ENCODE measurements around the gene MDGA2. TPM values are rescaled to one million over a fixed set of nuclear protein-coding genes. Genes with fewer than 3 reads are reported as not detected.

Gene MDGA2
- total RNA-seq, 1 donor from 2014 or later, result 0.17 TPM

DNA sequence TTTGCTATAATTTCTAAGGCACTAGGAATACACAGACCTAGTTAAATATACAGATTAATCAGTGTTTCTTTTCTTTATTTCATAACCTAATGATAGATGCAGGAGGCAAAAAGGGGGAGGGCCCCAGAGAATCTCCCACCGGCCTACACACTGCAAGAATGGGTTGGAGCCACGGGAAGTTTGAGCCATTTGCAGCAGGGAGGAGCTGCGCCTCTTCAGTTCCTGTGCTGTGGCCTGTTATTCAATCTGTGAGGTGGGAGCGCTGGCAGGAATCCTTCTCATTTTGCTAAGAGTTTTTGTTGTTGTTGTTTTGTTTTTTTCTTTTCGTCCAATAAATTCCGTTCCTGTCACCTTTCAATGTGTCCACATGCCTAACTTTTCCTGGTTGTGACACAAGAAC lies 772.6 kb downstream of the MDGA2 start:
- DNase-seq (ENCODE audit: low spot score), result no peak
- H3K27ac Mint-ChIP-seq (ENCODE audit: unreplicated experiment), result no peak overlapping the region

DNA sequence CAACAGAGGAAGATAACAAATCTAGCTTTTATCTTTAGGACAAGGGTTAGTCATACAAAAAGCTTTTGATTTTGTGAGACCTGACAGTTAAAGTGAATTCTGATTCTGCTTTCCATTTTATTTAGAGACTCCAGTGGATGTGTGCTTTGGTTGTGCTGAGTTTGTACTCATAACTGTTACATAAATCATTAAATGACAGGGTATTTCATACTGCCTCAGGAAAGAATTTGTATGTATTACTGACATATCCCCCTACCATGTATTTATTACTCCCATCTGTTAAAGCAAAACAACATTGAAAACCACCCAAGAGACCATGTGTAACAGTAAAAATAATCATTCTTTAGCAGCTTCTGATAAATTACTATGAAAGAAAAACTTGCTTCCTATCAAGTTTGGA lies 780.9 kb downstream of the MDGA2 start:
- TF ChIP-seq, protein P1, sequence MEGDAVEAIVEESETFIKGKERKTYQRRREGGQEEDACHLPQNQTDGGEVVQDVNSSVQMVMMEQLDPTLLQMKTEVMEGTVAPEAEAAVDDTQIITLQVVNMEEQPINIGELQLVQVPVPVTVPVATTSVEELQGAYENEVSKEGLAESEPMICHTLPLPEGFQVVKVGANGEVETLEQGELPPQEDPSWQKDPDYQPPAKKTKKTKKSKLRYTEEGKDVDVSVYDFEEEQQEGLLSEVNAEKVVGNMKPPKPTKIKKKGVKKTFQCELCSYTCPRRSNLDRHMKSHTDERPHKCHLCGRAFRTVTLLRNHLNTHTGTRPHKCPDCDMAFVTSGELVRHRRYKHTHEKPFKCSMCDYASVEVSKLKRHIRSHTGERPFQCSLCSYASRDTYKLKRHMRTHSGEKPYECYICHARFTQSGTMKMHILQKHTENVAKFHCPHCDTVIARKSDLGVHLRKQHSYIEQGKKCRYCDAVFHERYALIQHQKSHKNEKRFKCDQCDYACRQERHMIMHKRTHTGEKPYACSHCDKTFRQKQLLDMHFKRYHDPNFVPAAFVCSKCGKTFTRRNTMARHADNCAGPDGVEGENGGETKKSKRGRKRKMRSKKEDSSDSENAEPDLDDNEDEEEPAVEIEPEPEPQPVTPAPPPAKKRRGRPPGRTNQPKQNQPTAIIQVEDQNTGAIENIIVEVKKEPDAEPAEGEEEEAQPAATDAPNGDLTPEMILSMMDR (IDR thresholded peaks at IDR 0.05), result no peak

More for the DNA sequence above, 772.6 kb downstream of the MDGA2 start:
- H3K36me3 Mint-ChIP-seq (ENCODE audit: low read depth), result no peaks in the 10 kb centered on the region
- no peaks in the 10 kb centered on the region for H3K9me3 Mint-ChIP-seq (ENCODE audit: low read depth)
- peaks cover 2% of the 10 kb centered on the region for H3K27me3 Mint-ChIP-seq (ENCODE audit: low read depth)
- H3K4me1 Mint-ChIP-seq (ENCODE audit: low read depth), result no peaks in the 10 kb centered on the region
- TF ChIP-seq, protein P1 (IDR thresholded peaks at IDR 0.05), result no peak
- no peak overlapping the region for H3K4me3 Mint-ChIP-seq (ENCODE audit: unreplicated experiment)

DNA sequence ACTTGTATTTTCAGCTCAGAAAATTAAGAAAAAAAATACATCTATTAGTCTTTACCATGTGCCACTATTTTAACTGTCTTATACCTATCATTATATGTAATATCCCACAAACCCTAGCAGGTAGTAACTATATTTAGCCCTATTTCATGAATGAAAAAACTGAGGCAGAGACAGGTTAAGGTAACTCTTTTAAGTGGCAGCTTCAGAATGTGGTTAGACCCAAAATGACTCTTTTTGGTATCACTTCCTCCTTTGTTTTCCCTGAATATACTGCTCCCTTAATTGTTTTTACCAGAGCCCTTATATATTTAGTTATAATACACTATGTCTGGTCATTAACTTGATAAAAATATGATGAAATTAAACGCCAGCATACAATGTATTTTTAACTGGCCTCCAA lies 788.3 kb downstream of the MDGA2 start:
- H3K27ac Mint-ChIP-seq (ENCODE audit: unreplicated experiment), result no peak overlapping the region
- H3K9me3 Mint-ChIP-seq (ENCODE audit: low read depth), result no peaks in the 10 kb centered on the region
- TF ChIP-seq, protein P1 (IDR thresholded peaks at IDR 0.05), result no peak
- no peak for DNase-seq (ENCODE audit: low spot score)
- no peaks in the 10 kb centered on the region for H3K36me3 Mint-ChIP-seq (ENCODE audit: low read depth)
- no peaks in the 10 kb centered on the region for H3K4me1 Mint-ChIP-seq (ENCODE audit: low read depth)
- H3K27me3 Mint-ChIP-seq (ENCODE audit: low read depth), result no peaks in the 10 kb centered on the region
- no peak overlapping the region for H3K4me3 Mint-ChIP-seq (ENCODE audit: unreplicated experiment)

More for the DNA sequence above, 780.9 kb downstream of the MDGA2 start:
- DNase-seq (ENCODE audit: low spot score), result no peak
- no peaks in the 10 kb centered on the region for H3K4me1 Mint-ChIP-seq (ENCODE audit: low read depth)
- no peaks in the 10 kb centered on the region for H3K36me3 Mint-ChIP-seq (ENCODE audit: low read depth)
- H3K27ac Mint-ChIP-seq (ENCODE audit: unreplicated experiment), result no peak overlapping the region
- H3K27me3 Mint-ChIP-seq (ENCODE audit: low read depth), result peaks cover 2% of the 10 kb centered on the region
- no peaks in the 10 kb centered on the region for H3K9me3 Mint-ChIP-seq (ENCODE audit: low read depth)
- no peak overlapping the region for H3K4me3 Mint-ChIP-seq (ENCODE audit: unreplicated experiment)

DNA sequence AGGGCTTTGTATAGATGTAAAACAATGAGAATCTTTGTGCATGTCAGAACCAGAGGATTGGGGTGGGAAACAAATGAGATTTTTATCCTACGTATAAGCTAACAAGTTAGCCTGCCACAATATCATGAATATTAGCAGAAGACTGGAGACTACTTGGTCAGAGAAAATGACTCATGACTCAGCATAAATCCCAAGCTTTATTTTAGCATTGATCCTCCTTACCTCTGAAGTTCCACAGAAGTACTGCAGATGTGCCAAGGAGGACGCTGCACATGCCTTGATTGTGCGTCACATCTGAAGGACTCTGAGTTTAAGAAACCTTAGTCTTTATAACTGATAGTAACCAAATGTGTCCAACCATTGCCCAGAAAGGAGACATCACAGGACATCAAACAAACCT lies 789.8 kb downstream of the MDGA2 start:
- TF ChIP-seq, protein P1 (IDR thresholded peaks at IDR 0.05), result no peak
- Mint-ChIP-seq H3K27ac (ENCODE audit: unreplicated experiment) (no peak overlapping the region), H3K9me3 (ENCODE audit: low read depth) (no peaks in the 10 kb centered on the region), H3K4me3 (ENCODE audit: unreplicated experiment) (no peak overlapping the region), H3K27me3 (ENCODE audit: low read depth) (no peaks in the 10 kb centered on the region), H3K36me3 (ENCODE audit: low read depth) (no peaks in the 10 kb centered on the region), H3K4me1 (ENCODE audit: low read depth) (no peaks in the 10 kb centered on the region)
- DNase-seq (ENCODE audit: low spot score), result no peak

DNA sequence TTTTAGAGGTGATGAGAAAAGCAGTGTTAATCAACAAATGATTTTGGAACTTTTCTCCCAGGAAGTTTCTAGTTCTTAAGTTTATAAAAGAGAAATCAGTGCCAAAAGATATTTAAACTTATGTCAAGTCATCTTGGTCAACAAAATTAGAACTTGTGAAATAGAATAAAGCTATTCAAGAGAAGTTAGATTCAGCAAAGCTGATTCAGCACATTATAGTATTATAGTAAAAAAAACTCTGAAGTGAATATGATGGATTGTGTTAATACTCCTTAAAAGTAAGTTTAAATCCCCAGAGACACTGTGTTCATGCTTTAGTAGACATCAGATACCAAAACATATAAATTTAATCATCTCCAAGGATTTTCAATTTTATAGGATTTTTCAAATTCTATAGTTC lies 813.7 kb downstream of the MDGA2 start:
- H3K4me3 Mint-ChIP-seq (ENCODE audit: unreplicated experiment), result no peak overlapping the region
- TF ChIP-seq, protein P1 (IDR thresholded peaks at IDR 0.05), result no peak
- no peak overlapping the region for H3K27ac Mint-ChIP-seq (ENCODE audit: unreplicated experiment)
- peaks cover 4% of the 10 kb centered on the region for H3K27me3 Mint-ChIP-seq (ENCODE audit: low read depth)
- no peaks in the 10 kb centered on the region for H3K36me3 Mint-ChIP-seq (ENCODE audit: low read depth)
- no peaks in the 10 kb centered on the region for H3K4me1 Mint-ChIP-seq (ENCODE audit: low read depth)
- DNase-seq (ENCODE audit: low spot score), result no peak
- H3K9me3 Mint-ChIP-seq (ENCODE audit: low read depth), result no peaks in the 10 kb centered on the region

Data from chondrocyte (in vitro differentiated cells).